Tibial nerve (tissue), 4 donors: Measurements from ENCODE around the gene SNU13. TPM values are rescaled to one million over a fixed set of nuclear protein-coding genes. Genes with fewer than 3 reads are reported as not detected.
A peak's percentile ranks its signal among the peaks of the same experiment; 100 is the strongest.
"Not testable (repeated sequence)": the region's sequence is repeated elsewhere in the genome, so short reads cannot be mapped to it uniquely, and the experiment has no call there.

Experiments used
- DNase-seq, 2 donors: peaks; one replicate each; pipeline ENCODE4 v3.0.0-alpha.2; 2019; ENCODE audit warnings: low spot score in 2 of 2
- H3K27ac ChIP-seq, 4 donors: fragments of 200-600 bp; sonication (generic) in 3 of 4; one replicate each; pipeline ENCODE4 v1.5.1; 2017 to 2019; ENCODE audit warnings: mild to moderate bottlenecking in 1 of 4
- H3K27me3 ChIP-seq, 2 donors: fragments of 200-600 bp; sonication (generic) in 1 of 2; one replicate each; pipeline versions ENCODE4 v1.5.1 to v1.6.0; 2017 to 2019
- H3K36me3 ChIP-seq, 3 donors: fragments of 200-600 bp; sonication (generic); one replicate each; pipeline ENCODE4 v1.5.1; 2018 to 2019
- H3K4me1 ChIP-seq, 4 donors: fragments of 200-600 bp; sonication (generic) in 3 of 4; one replicate each; pipeline ENCODE4 v1.5.1; 2017 to 2019
- H3K4me3 ChIP-seq, 4 donors: fragments of 200-600 bp; sonication (generic) in 3 of 4; one replicate each; pipeline ENCODE4 v1.5.1; 2017 to 2019; ENCODE audit warnings: mild to moderate bottlenecking in 1 of 4, moderate library complexity in 1 of 4
- H3K9me3 ChIP-seq, 4 donors: fragments of 200-600 bp; sonication (generic) in 3 of 4; one replicate each; pipeline ENCODE4 v1.5.1; 2017 to 2019
- EP300 ChIP-seq, 2 donors: sonication (generic); formaldehyde crosslinking; IDR thresholded peaks; one replicate each; pipeline ENCODE4 v1.6.1; 2017; ENCODE audit warnings: antibody characterized with exemption in 2 of 2, mild to moderate bottlenecking in 1 of 2
- POLR2A ChIP-seq, 2 donors: fragments of 450-650 bp; IDR thresholded peaks; one replicate each; pipeline ENCODE4 v1.6.1; 2017; ENCODE audit warnings: antibody characterized with exemption in 2 of 2, mild to moderate bottlenecking in 2 of 2, moderate library complexity in 2 of 2
- WGBS, 2 donors: methylation state at CpG; one replicate each; pipeline ENCODE4 v1.1.5; 2018; 5-methylcytosine and 5-hydroxymethylcytosine counted together
- total RNA-seq, 4 donors: library from RNA; depleted of rRNA; stranded (reverse); fragments of >200 nt; gene quantifications; one replicate each; pipeline ENCODE4 v1.1.0, GENCODE V29; 2016
- TF ChIP-seq, protein P1 (sequence below), 5 experiments: fragments of 200-600 bp in 3 of 5; fragments of 450-650 bp in 2 of 5; sonication (generic) in 3 of 5; IDR thresholded peaks; one replicate each; pipeline ENCODE4 v1.5.1; 2016 to 2019; ENCODE audit warnings: antibody characterized with exemption in 5 of 5, mild to moderate bottlenecking in 3 of 5, moderate library complexity in 2 of 5

The SNU13 gene
- total RNA-seq, 4 donors from 2014 or later = 66.3 to 104 (median 90.6) TPM

GRCh38 chr22:41676134-41676533 is 12.5 kb downstream of the SNU13 start:
- TF ChIP-seq EP300 (IDR thresholded peaks at IDR 0.05) (no peak), POLR2A (IDR thresholded peaks at IDR 0.05) (no peak)
- TF ChIP-seq, protein P1, sequence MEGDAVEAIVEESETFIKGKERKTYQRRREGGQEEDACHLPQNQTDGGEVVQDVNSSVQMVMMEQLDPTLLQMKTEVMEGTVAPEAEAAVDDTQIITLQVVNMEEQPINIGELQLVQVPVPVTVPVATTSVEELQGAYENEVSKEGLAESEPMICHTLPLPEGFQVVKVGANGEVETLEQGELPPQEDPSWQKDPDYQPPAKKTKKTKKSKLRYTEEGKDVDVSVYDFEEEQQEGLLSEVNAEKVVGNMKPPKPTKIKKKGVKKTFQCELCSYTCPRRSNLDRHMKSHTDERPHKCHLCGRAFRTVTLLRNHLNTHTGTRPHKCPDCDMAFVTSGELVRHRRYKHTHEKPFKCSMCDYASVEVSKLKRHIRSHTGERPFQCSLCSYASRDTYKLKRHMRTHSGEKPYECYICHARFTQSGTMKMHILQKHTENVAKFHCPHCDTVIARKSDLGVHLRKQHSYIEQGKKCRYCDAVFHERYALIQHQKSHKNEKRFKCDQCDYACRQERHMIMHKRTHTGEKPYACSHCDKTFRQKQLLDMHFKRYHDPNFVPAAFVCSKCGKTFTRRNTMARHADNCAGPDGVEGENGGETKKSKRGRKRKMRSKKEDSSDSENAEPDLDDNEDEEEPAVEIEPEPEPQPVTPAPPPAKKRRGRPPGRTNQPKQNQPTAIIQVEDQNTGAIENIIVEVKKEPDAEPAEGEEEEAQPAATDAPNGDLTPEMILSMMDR (IDR thresholded peaks at IDR 0.05) = no peak
- H3K36me3 ChIP-seq = peaks cover 0 to 82% (median 13%) of the 10 kb centered on the region in 3 donors
- 94 to 96% methylated on average over 4 of the region's 4 CpGs for WGBS, 2 donors

GRCh38 chr22:41674846-41675340 is 13.8 kb downstream of the SNU13 start:
- H3K4me1 ChIP-seq = no peaks in the 10 kb centered on the region
- DNase-seq = no peak
- 87 to 90% methylated on average over 12 of the region's 12 CpGs for WGBS, 2 donors
- TF ChIP-seq POLR2A (IDR thresholded peaks at IDR 0.05) = no peak
- TF ChIP-seq EP300 (IDR thresholded peaks at IDR 0.05) = no peak
- TF ChIP-seq, protein P1 (IDR thresholded peaks at IDR 0.05) = no peak
- peaks cover 0 to 71% (median 9%) of the 10 kb centered on the region in 3 donors for H3K36me3 ChIP-seq
- H3K27ac ChIP-seq = no peak overlapping the region
- H3K27me3 ChIP-seq = no peaks in the 10 kb centered on the region
- H3K9me3 ChIP-seq = no peaks in the 10 kb centered on the region
- H3K4me3 ChIP-seq = no peak overlapping the region

More at GRCh38 chr22:41676134-41676533, 12.5 kb downstream of the SNU13 start:
- Histone ChIP-seq H3K4me1 (peaks cover 0 to 1% (median 0%) of the 10 kb centered on the region in 4 donors), H3K4me3 (no peak overlapping the region), H3K27me3 (no peaks in the 10 kb centered on the region), H3K27ac (no peak overlapping the region), H3K9me3 (no peaks in the 10 kb centered on the region)
- no peak for DNase-seq

DNA sequence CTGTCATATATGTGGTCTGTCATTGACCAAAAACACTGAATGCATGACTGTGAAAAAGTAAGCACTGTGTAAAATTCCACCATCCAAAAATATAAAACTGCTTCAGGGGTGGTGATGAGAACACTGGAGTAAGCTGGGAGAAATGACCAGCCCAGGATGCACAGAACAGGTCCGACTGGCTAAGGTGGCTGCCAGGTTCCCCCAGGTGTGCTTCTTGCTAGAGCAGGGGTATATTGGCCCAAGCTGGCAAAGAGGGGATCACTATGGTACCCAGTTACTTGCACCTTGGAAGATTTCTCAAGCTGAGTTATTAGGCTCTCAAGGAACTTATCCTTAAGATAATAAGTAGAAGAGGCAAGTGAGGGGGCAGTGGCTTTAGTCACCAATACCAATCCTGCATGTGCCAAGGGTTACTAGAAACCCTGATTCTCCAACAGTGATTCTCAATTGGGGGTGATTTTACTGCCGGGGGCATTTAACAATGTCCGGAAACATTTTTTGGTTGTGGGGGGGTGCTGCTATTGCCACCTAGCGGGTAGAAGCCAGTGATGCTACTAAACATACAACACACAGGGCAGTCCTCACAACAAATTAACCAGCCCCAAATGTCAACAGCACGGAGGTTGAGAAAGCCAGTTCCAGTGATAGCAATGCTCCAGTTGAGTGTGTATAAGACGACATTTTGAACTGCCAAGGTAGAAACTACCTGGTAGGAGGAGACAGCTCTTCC is 15.7 kb downstream of the SNU13 start:
- Histone ChIP-seq H3K36me3 (peaks cover 0 to 51% (median 6%) of the 10 kb centered on the region in 3 donors), H3K9me3 (no peaks in the 10 kb centered on the region), H3K27ac (no peak overlapping the region), H3K4me1 (no peaks in the 10 kb centered on the region), H3K4me3 (no peak overlapping the region), H3K27me3 (no peaks in the 10 kb centered on the region)
- no peak for DNase-seq
- 64 to 85% methylated on average over 6 of the region's 6 CpGs for WGBS, 2 donors
- no peak for TF ChIP-seq EP300 (IDR thresholded peaks at IDR 0.05)
- TF ChIP-seq, protein P1 (IDR thresholded peaks at IDR 0.05) = peak in 2 of 5 experiments; percentile 7 to 16

GRCh38 chr22:41672096-41672495 is 16.6 kb downstream of the SNU13 start:
- not testable (repeated sequence) for H3K4me1 ChIP-seq, DNase-seq, H3K9me3 ChIP-seq, H3K27me3 ChIP-seq, H3K27ac ChIP-seq, H3K4me3 ChIP-seq
- H3K36me3 ChIP-seq = peaks cover 0 to 43% (median 6%) of the 10 kb centered on the region in 3 donors
- WGBS, 2 donors = 90 to 94% methylated on average over 10 of the region's 10 CpGs

- H3K27me3 ChIP-seq = no peaks in the 10 kb centered on the region
- 90% methylated on average over 21 of the region's 21 CpGs for WGBS, 2 donors
- TF ChIP-seq, protein P1 (IDR thresholded peaks at IDR 0.05) = no peak
- TF ChIP-seq POLR2A (IDR thresholded peaks at IDR 0.05) = no peak
- TF ChIP-seq EP300 (IDR thresholded peaks at IDR 0.05) = no peak
These were observed 19.4 kb downstream of the SNU13 start for GRCh38 chr22:41668971-41669911.

More at GRCh38 chr22:41668971-41669911, 19.4 kb downstream of the SNU13 start:
- peaks cover 0 to 13% (median 0%) of the 10 kb centered on the region in 4 donors for H3K4me1 ChIP-seq
- H3K9me3 ChIP-seq = no peaks in the 10 kb centered on the region
- no peak overlapping the region for H3K27ac ChIP-seq
- DNase-seq = no peak
- peaks cover 0 to 35% (median 2%) of the 10 kb centered on the region in 3 donors for H3K36me3 ChIP-seq
- H3K4me3 ChIP-seq = no peak overlapping the region
